ENCODE measurements around the gene TCF23.

- TF ChIP-seq USF1 (IDR thresholded peaks at IDR 0.05) (no peak), CEBPB (IDR thresholded peaks at IDR 0.05) (no peak)
Measured at GRCh38 chr2:27194538-27195354, 45.9 kb downstream of the TCF23 start.

Measured in Ishikawa (cell line).